ENCODE results near the gene KDM4B. TPM values are rescaled to one million over a fixed set of nuclear protein-coding genes. Genes with fewer than 3 reads are reported as not detected.
"Not testable (repeated sequence)": the region's sequence is repeated elsewhere in the genome, so short reads cannot be mapped to it uniquely, and the experiment has no call there.

Gene KDM4B
- total and polyA plus RNA-seq, 7 donors = 7.2 to 46.5 (median 21.4) TPM

GRCh38 chr19:5156231-5156986, 187.5 kb downstream of the KDM4B start:
- H3K4me3 ChIP-seq = no peak overlapping the region
- DNase-seq = no peak
- no peaks in the 10 kb centered on the region for H3K4me1 ChIP-seq
- intact Hi-C loops (cut with DNase I) = no loop called here
- TF ChIP-seq, protein P1, sequence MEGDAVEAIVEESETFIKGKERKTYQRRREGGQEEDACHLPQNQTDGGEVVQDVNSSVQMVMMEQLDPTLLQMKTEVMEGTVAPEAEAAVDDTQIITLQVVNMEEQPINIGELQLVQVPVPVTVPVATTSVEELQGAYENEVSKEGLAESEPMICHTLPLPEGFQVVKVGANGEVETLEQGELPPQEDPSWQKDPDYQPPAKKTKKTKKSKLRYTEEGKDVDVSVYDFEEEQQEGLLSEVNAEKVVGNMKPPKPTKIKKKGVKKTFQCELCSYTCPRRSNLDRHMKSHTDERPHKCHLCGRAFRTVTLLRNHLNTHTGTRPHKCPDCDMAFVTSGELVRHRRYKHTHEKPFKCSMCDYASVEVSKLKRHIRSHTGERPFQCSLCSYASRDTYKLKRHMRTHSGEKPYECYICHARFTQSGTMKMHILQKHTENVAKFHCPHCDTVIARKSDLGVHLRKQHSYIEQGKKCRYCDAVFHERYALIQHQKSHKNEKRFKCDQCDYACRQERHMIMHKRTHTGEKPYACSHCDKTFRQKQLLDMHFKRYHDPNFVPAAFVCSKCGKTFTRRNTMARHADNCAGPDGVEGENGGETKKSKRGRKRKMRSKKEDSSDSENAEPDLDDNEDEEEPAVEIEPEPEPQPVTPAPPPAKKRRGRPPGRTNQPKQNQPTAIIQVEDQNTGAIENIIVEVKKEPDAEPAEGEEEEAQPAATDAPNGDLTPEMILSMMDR (IDR thresholded peaks at IDR 0.05) = no peak
- TF ChIP-seq EP300 (IDR thresholded peaks at IDR 0.05) (no peak), POLR2AphosphoS5 (IDR thresholded peaks at IDR 0.05) (no peak), POLR2A (IDR thresholded peaks at IDR 0.05) (no peak)
- H3K27me3 ChIP-seq = no peaks in the 10 kb centered on the region
- WGBS, 2 donors = 53 to 63% methylated on average over 23 of the region's 23 CpGs
- H3K9me3 ChIP-seq = peaks cover 0 to 6% (median 1%) of the 10 kb centered on the region in 4 donors
- no peak overlapping the region for H3K27ac ChIP-seq
- peaks cover 0 to 14% (median under 1%) of the 10 kb centered on the region in 4 donors for H3K36me3 ChIP-seq

DNA sequence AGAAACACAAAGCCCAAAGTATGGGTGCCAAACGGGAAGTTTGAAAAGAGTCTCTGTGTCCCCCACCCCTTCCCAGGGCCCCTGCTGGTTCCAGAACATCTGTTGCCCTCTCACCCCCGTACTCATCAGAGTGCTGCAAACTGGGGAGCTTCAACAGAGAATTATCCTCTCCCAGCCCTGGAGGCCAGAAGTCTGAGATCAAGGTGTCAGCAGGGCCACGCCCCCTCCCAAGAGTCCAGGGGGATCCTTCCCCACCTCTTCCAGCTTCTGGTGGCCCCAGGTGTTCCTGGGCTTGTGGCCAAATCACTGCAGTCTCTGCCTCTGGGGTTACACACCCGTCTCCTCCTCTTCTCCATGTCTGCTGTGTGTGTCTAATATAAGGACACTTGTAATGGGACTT, 188.3 kb downstream of the KDM4B start:
- intact Hi-C loops (cut with DNase I) = no loop called here
- TF ChIP-seq, protein P1 (IDR thresholded peaks at IDR 0.05) = no peak
- TF ChIP-seq EP300 (IDR thresholded peaks at IDR 0.05) = no peak
- no peak for TF ChIP-seq POLR2AphosphoS5 (IDR thresholded peaks at IDR 0.05)
- TF ChIP-seq POLR2A (IDR thresholded peaks at IDR 0.05) = no peak
- Histone ChIP-seq H3K36me3 (peaks cover 0 to 6% (median 0%) of the 10 kb centered on the region in 4 donors), H3K4me3 (no peak overlapping the region), H3K27ac (no peak overlapping the region), H3K27me3 (no peaks in the 10 kb centered on the region), H3K4me1 (no peaks in the 10 kb centered on the region), H3K9me3 (peaks cover 0 to 6% (median 1%) of the 10 kb centered on the region in 4 donors)
- WGBS, 2 donors = 61 to 73% methylated on average over 4 of the region's 4 CpGs
- peak; percentile 59 for DNase-seq

GRCh38 chr19:5158549-5159134, 189.7 kb downstream of the KDM4B start:
- H3K27me3 ChIP-seq; H3K4me1 ChIP-seq; DNase-seq; intact Hi-C loops (cut with DNase I); H3K9me3 ChIP-seq; H3K4me3 ChIP-seq; H3K27ac ChIP-seq; H3K36me3 ChIP-seq: not testable (repeated sequence)
- 95 to 96% methylated on average over 7 of the region's 7 CpGs for WGBS, 2 donors

DNA sequence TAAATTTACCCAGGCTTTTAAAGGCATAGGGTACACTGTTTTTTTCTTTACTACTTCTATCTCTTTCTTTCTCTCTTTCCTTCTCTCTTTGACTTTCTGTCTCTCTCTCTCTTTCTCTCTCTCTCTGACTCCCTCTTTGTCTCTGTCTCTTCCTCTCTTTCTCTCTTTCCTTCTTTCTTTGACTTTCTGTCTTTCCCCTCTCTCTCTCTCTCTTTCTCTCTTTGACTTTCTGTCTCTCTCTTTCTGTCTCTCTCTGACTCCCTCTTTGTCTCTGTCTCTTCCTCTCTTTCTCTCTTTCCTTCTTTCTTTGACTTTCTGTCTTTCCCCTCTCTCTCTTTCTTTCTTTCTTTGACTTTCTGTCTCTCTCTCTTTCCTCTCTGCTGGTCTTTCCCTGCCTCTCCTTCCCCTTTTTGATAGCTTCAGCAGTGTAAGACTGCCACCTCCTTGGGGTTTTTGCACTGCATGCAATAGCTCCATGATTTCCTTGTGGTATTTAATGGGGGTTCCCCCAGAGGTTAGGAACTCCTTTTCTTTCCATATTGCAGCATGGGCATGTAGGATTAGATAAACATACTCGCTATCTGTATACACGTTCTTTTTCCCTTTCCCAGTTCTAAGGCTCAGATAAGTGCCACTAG, 191.4 kb downstream of the KDM4B start:
- H3K4me1 ChIP-seq; DNase-seq; H3K27ac ChIP-seq; H3K4me3 ChIP-seq; H3K27me3 ChIP-seq; intact Hi-C loops (cut with DNase I); H3K36me3 ChIP-seq; H3K9me3 ChIP-seq: not testable (repeated sequence)
- WGBS, 2 donors = 81 to 87% methylated on average over 2 of the region's 2 CpGs

GRCh38 chr19:5164845-5165696, 196.2 kb downstream of the KDM4B start:
- DNase-seq; H3K4me3 ChIP-seq; H3K27me3 ChIP-seq; H3K36me3 ChIP-seq; H3K4me1 ChIP-seq; H3K27ac ChIP-seq; intact Hi-C loops (cut with DNase I); H3K9me3 ChIP-seq: not testable (repeated sequence)
- 83 to 85% methylated on average over 23 of the region's 23 CpGs for WGBS, 2 donors

DNA sequence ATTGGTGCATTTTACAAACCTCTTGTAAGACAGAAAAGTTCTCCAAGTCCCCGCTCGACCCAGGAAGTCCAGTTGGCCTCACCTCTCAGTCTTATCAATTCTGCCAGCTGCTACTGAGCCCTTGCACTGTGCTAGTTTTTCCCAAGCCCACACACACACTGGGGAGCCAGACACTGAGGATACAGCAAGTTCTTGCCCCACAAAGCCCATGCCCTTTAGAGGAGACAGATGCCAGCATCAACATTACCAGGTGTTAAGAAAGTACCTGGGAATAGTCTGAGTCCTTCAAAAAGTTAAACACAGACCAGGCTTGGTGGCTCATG, 196.7 kb downstream of the KDM4B start:
- 88 to 90% methylated on average over 2 of the region's 2 CpGs for WGBS, 2 donors
- Histone ChIP-seq H3K27ac (no peak overlapping the region), H3K27me3 (no peaks in the 10 kb centered on the region)

More for the DNA sequence above, 196.7 kb downstream of the KDM4B start:
- intact Hi-C loops (cut with DNase I) = no loop called here
- no peaks in the 10 kb centered on the region for H3K9me3 ChIP-seq
- TF ChIP-seq, protein P1 (IDR thresholded peaks at IDR 0.05) = no peak
- TF ChIP-seq POLR2AphosphoS5 (IDR thresholded peaks at IDR 0.05) = no peak
- no peak for TF ChIP-seq EP300 (IDR thresholded peaks at IDR 0.05)
- TF ChIP-seq POLR2A (IDR thresholded peaks at IDR 0.05) = no peak
- DNase-seq = no peak
- H3K36me3 ChIP-seq = no peaks in the 10 kb centered on the region
- H3K4me1 ChIP-seq = no peaks in the 10 kb centered on the region
- no peak overlapping the region for H3K4me3 ChIP-seq
